Measurements from ENCODE around the gene TSPAN7.

TSPAN7 gene

DNA sequence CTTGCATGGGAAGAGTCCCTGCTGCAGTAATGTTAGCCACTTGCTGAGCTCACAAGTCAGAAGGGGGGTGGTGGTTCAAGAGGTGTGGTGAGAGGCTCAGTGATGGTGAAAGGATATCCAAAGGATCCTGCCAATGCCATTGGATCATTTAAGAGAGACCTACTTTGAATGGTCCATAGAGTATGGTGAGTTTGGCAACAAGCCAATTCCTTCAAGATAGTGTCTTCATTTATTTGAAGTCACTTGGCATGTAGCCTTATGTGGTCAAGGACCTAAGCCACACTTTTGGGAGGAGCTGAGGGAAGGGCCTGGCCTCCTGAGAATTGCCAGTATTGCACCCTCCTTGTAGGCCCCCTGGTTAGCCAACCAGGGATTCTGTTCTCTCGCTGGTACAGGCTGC lies 87.9 kb downstream of the TSPAN7 start:
- DNase-seq (ENCODE audit: extremely low read depth, low read depth) = no peak
- TF ChIP-seq, protein P1, sequence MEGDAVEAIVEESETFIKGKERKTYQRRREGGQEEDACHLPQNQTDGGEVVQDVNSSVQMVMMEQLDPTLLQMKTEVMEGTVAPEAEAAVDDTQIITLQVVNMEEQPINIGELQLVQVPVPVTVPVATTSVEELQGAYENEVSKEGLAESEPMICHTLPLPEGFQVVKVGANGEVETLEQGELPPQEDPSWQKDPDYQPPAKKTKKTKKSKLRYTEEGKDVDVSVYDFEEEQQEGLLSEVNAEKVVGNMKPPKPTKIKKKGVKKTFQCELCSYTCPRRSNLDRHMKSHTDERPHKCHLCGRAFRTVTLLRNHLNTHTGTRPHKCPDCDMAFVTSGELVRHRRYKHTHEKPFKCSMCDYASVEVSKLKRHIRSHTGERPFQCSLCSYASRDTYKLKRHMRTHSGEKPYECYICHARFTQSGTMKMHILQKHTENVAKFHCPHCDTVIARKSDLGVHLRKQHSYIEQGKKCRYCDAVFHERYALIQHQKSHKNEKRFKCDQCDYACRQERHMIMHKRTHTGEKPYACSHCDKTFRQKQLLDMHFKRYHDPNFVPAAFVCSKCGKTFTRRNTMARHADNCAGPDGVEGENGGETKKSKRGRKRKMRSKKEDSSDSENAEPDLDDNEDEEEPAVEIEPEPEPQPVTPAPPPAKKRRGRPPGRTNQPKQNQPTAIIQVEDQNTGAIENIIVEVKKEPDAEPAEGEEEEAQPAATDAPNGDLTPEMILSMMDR (IDR thresholded peaks at IDR 0.05; ENCODE audit: low read depth, low read length, missing control alignments) = no peak
- no peak overlapping the region for H3K4me3 ChIP-seq (replicated peaks; ENCODE audit: low read depth, low read length)

DNA sequence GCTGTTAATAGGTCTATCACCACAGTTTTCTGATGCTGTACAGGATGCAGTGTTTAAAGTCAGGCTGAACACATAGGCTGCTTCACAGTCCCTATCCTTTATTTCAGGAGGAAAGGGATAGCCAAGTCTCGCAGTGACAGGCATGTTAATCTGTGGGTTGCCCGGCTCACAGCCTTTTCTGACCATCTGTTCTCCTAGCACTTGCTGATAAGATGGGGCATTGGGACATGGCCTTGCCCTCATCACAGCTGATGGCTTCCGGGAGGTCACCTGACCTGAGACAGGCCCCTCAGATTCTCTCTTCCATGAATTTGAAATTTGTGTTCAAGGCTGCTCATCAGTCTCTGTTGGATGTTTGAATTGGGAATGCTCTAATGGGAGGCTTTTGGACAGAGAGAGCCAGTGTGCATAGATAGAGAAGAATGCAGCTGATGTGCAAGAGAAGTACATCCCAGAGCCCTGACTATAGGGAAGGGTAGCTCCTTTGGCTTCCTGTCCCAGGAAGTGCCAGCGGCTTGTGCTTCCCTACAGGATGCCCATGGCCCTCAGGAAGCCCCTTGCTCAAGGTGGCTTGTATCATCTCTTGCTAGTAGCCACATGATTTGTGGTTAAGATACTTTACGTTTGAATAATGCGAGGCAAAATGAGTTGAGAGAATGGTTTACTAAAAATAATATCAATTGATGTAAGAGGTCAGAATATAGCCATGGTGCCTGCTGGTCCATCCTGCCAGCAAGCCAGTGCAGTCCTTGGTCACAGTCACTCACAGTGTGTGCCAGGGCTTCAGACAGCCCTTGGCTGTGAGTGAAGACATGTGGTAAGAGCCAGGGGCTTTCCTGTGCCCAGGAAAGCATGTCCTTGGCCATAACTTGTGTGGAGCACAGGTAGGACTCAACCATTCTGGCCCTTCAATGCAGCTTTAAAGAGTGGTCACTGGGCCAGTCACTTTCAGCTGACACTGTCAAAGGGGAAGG lies 88.6 kb downstream of the TSPAN7 start:
- no peak overlapping the region for H3K4me3 ChIP-seq (replicated peaks; ENCODE audit: low read depth, low read length)
- TF ChIP-seq, protein P1 (IDR thresholded peaks at IDR 0.05; ENCODE audit: low read depth, low read length, missing control alignments) = no peak
- DNase-seq (ENCODE audit: extremely low read depth, low read depth) = no peak

DNA sequence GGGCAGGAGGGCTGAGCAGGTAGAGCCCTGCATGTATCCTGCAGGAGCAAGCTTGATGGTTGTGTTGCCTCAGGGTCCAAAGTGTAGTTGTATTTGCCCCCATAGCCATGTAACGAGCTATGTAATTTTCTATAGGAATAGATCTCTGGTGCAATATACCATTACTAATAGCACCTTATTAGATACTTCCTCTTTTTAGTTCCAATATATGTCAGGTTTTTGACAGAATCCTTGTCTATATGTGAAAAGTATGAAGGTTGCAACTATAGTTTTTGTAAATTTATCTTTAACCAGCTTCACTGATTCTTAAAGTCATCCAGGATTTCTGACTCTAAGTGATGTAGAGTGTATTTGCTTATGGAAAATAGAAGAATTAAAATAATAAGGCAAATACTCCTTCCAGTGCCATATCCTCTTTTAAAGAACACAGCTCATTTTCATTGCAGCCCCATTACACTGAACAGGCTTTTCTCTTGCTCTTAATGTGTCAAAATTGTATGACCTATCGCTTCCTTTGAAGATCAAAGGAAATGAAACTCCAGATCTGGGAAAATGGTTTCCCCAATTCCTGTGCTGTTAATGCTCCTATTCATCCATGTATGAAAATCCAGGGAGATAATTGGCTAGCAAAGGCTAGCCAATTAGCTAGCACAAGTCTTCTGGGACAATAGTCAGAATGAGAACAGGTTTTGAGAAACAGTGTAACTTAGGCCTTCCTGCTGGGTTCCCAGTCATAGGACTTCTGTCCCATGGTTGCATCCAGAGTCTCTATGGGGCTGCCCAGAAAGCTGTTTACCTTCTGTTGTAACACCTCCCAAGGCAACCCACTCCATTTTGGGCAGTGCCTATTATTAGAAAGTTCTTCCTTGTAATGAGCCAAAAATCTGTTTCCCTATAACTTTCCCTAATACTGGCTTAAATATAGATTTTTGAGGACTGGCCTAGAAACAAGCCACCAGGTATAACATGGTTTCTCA lies 90.6 kb downstream of the TSPAN7 start:
- TF ChIP-seq, protein P1 (IDR thresholded peaks at IDR 0.05; ENCODE audit: low read depth, low read length, missing control alignments) = no peak
- no peak overlapping the region for H3K4me3 ChIP-seq (replicated peaks; ENCODE audit: low read depth, low read length)
- no peak for DNase-seq (ENCODE audit: extremely low read depth, low read depth)

DNA sequence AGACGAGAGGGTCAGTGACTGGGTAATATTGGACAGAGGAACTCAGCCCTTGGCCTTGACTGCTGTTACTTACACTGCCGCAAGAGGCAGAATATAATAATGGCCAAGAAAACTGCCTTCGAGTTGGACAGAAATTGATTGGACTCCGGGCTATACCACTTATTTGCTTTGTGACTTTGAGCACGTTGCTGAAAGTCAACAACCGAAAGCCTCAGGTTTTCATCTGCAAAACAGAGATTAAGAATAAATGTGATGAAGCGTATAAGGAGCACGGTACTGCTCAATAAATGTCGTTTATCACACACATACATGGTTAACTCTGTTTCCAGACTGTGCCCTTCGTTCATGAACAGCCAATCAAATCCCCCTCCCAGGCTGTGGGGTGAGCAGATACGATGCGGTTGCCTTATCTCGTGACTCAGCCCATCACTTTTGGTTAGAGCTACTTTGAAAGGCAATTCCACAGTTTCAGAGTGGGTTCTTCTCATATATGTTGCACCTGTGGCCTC lies 91.6 kb downstream of the TSPAN7 start:
- no peak overlapping the region for H3K4me3 ChIP-seq (replicated peaks; ENCODE audit: low read depth, low read length)
- TF ChIP-seq, protein P1 (IDR thresholded peaks at IDR 0.05; ENCODE audit: low read depth, low read length, missing control alignments) = no peak
- no peak for DNase-seq (ENCODE audit: extremely low read depth, low read depth)

DNA sequence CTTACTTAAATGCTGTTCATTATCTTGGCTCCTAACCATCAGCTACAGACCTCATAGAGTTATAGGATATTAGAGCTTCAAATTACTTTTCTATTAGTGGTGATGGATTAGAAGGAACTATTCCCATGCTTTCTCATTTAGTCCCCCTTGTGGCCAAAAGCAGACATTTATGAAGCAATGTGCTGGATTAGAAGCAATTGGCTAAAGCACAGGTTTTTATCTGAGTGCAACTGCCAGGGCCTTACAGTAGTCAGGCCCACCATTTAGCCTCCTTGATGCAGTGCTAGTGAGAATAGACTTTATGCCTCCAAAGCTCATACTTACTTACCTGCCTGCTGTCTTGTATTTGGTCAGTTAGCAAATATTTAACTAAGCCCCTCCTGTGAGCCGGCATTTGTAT lies 93.0 kb downstream of the TSPAN7 start:
- no peak for DNase-seq (ENCODE audit: extremely low read depth, low read depth)
- TF ChIP-seq, protein P1 (IDR thresholded peaks at IDR 0.05; ENCODE audit: low read depth, low read length, missing control alignments) = peak; percentile 40
- no peak overlapping the region for H3K4me3 ChIP-seq (replicated peaks; ENCODE audit: low read depth, low read length)

DNA sequence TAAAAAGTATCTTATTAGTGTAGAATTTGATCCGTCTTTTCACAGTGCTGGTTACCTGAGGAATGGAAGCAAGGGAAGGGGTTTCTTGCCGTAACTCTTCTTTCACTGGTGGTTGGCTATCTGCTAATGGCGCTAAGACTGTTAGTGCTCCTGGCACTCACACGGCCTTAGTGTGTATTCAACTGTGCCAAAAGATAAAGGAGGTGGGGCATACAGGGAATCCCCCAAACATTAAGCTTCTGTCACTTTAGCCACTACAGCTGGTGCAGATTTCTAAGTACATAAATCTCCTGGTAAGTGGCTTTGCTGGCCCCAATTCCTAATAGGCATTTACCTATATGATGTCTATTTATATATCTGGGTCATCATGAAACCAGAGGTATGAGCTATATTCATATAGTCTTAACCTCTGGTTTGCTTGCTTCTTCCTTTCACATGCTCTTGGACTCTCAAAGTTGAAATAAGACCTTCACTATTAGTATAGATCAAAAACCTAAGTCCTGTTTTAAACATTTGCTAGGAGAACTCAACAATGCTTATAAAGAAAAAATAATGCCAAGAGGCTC lies 95.1 kb downstream of the TSPAN7 start:
- H3K4me3 ChIP-seq (replicated peaks; ENCODE audit: low read depth, low read length) = no peak overlapping the region
- DNase-seq (ENCODE audit: extremely low read depth, low read depth) = no peak
- TF ChIP-seq, protein P1 (IDR thresholded peaks at IDR 0.05; ENCODE audit: low read depth, low read length, missing control alignments) = no peak

All from HFF-Myc (cell line).